Measurements from ENCODE around the gene PRRT2. TPM values are rescaled to one million over a fixed set of nuclear protein-coding genes. Genes with fewer than 3 reads are reported as not detected.

The PRRT2 gene
- total and polyA plus RNA-seq, 5 donors from 2014 or later, result 0.06 to 1.9 (median 0.17) TPM; not detected in 2

- ATAC-seq (ENCODE audit: low read depth in 2 of 2), result no peak
- Mint-ChIP-seq H3K4me1 (peaks cover 4 to 64% (median 41%) of the 10 kb centered on the region in 4 donors), H3K27ac (peak overlapping the region; percentile 38 to 98 (median 96)), H3K36me3 (peaks cover 7% of the 10 kb centered on the region), H3K4me3 (peak overlapping the region; percentile 89 to 100 (median 95)), H3K27me3 (peaks cover 16% of the 10 kb centered on the region), H3K9me3 (no peaks in the 10 kb centered on the region)
- peak overlapping the region; percentile 90 for H3K27ac ChIP-seq (ENCODE audit: insufficient read depth, low read length, poor library complexity, severe bottlenecking)
- peaks cover 15% of the 10 kb centered on the region for H3K36me3 ChIP-seq (ENCODE audit: control insufficient read depth, insufficient read depth, low read length)
- H3K9me3 ChIP-seq (ENCODE audit: control insufficient read depth in 2 of 2, low read length in 2 of 2), result no peaks in the 10 kb centered on the region
- no peak overlapping the region for H3K4me3 ChIP-seq (ENCODE audit: low read depth, low read length)
- peak in 2 of 3 donors; percentile 42 to 73 for DNase-seq
- peaks cover 60% of the 10 kb centered on the region for H3K4me1 ChIP-seq (ENCODE audit: control insufficient read depth, insufficient read depth, low read length, poor library complexity, severe bottlenecking)
- H3K27me3 ChIP-seq (ENCODE audit: control insufficient read depth, insufficient read depth, low read length), result no peaks in the 10 kb centered on the region
Observed at GRCh38 chr16:29806641-29807425, 5.2 kb upstream of the PRRT2 start.

- Histone ChIP-seq H3K4me3 (ENCODE audit: low read depth, low read length) (peak overlapping the region; percentile 75), H3K9me3 (ENCODE audit: control insufficient read depth in 2 of 2, low read length in 2 of 2) (no peaks in the 10 kb centered on the region), H3K36me3 (ENCODE audit: control insufficient read depth, insufficient read depth, low read length) (peaks cover 12% of the 10 kb centered on the region), H3K4me1 (ENCODE audit: control insufficient read depth, insufficient read depth, low read length, poor library complexity, severe bottlenecking) (peaks cover 68% of the 10 kb centered on the region), H3K27ac (ENCODE audit: insufficient read depth, low read length, poor library complexity, severe bottlenecking) (peak overlapping the region; percentile 90), H3K27me3 (ENCODE audit: control insufficient read depth, insufficient read depth, low read length) (no peaks in the 10 kb centered on the region)
- ATAC-seq (ENCODE audit: low read depth in 2 of 2) (peak; percentile 43 to 49), DNase-seq (peak; percentile 77 to 96 (median 89))
- Mint-ChIP-seq H3K27ac (peak overlapping the region; percentile 91 to 98 (median 96)), H3K4me1 (peaks cover 4 to 68% (median 41%) of the 10 kb centered on the region in 4 donors), H3K27me3 (peaks cover 16% of the 10 kb centered on the region), H3K9me3 (no peaks in the 10 kb centered on the region), H3K4me3 (peak overlapping the region; percentile 89 to 100 (median 95)), H3K36me3 (peaks cover 7% of the 10 kb centered on the region)
Observed at GRCh38 chr16:29807426-29808218, 4.4 kb upstream of the PRRT2 start.

- Histone ChIP-seq H3K36me3 (ENCODE audit: control insufficient read depth, insufficient read depth, low read length) (peaks cover 7% of the 10 kb centered on the region), H3K4me3 (ENCODE audit: low read depth, low read length) (peak overlapping the region; percentile 75), H3K4me1 (ENCODE audit: control insufficient read depth, insufficient read depth, low read length, poor library complexity, severe bottlenecking) (peaks cover 68% of the 10 kb centered on the region), H3K27ac (ENCODE audit: insufficient read depth, low read length, poor library complexity, severe bottlenecking) (peak overlapping the region; percentile 90), H3K27me3 (ENCODE audit: control insufficient read depth, insufficient read depth, low read length) (no peaks in the 10 kb centered on the region), H3K9me3 (ENCODE audit: control insufficient read depth in 2 of 2, low read length in 2 of 2) (no peaks in the 10 kb centered on the region)
- peaks cover 7% of the 10 kb centered on the region for H3K36me3 Mint-ChIP-seq
- peak in 1 of 2 donors; percentile 0 for ATAC-seq (ENCODE audit: low read depth in 2 of 2)
- peak overlapping the region; percentile 89 to 100 (median 95) for H3K4me3 Mint-ChIP-seq
- peaks cover 16% of the 10 kb centered on the region for H3K27me3 Mint-ChIP-seq
- H3K9me3 Mint-ChIP-seq, result no peaks in the 10 kb centered on the region
- H3K4me1 Mint-ChIP-seq, result peaks cover 4 to 73% (median 43%) of the 10 kb centered on the region in 4 donors
- peak overlapping the region; percentile 91 to 98 (median 96) for H3K27ac Mint-ChIP-seq
- DNase-seq, result peak in 1 of 3 donors; percentile 36
Observed at GRCh38 chr16:29808219-29808900, 3.6 kb upstream of the PRRT2 start.

GRCh38 chr16:29809031-29809747, 2.8 kb upstream of the PRRT2 start:
- Mint-ChIP-seq H3K9me3 (no peaks in the 10 kb centered on the region), H3K4me3 (peak overlapping the region; percentile 89 to 100 (median 95)), H3K27me3 (peaks cover 17% of the 10 kb centered on the region), H3K27ac (peak overlapping the region; percentile 82 to 98 (median 96)), H3K36me3 (peaks cover 7% of the 10 kb centered on the region), H3K4me1 (peaks cover 4 to 64% (median 36%) of the 10 kb centered on the region in 4 donors)
- peaks cover 4% of the 10 kb centered on the region for H3K36me3 ChIP-seq (ENCODE audit: control insufficient read depth, insufficient read depth, low read length)
- H3K4me3 ChIP-seq (ENCODE audit: low read depth, low read length), result peak overlapping the region; percentile 59
- no peaks in the 10 kb centered on the region for H3K27me3 ChIP-seq (ENCODE audit: control insufficient read depth, insufficient read depth, low read length)
- no peak for ATAC-seq (ENCODE audit: low read depth in 2 of 2)
- peaks cover 65% of the 10 kb centered on the region for H3K4me1 ChIP-seq (ENCODE audit: control insufficient read depth, insufficient read depth, low read length, poor library complexity, severe bottlenecking)
- H3K9me3 ChIP-seq (ENCODE audit: control insufficient read depth in 2 of 2, low read length in 2 of 2), result no peaks in the 10 kb centered on the region
- DNase-seq, result no peak
- H3K27ac ChIP-seq (ENCODE audit: insufficient read depth, low read length, poor library complexity, severe bottlenecking), result peak overlapping the region; percentile 90

- Mint-ChIP-seq H3K27me3 (peaks cover 23% of the 10 kb centered on the region), H3K4me3 (peak overlapping the region; percentile 86 to 91 (median 90)), H3K4me1 (peaks cover 0 to 65% (median 36%) of the 10 kb centered on the region in 4 donors), H3K36me3 (peaks cover 7% of the 10 kb centered on the region), H3K9me3 (no peaks in the 10 kb centered on the region), H3K27ac (peak overlapping the region in 2 of 3 donors; percentile 87 to 89)
- Histone ChIP-seq H3K36me3 (ENCODE audit: control insufficient read depth, insufficient read depth, low read length) (peaks cover 4% of the 10 kb centered on the region), H3K27ac (ENCODE audit: insufficient read depth, low read length, poor library complexity, severe bottlenecking) (peak overlapping the region; percentile 90), H3K4me1 (ENCODE audit: control insufficient read depth, insufficient read depth, low read length, poor library complexity, severe bottlenecking) (peaks cover 62% of the 10 kb centered on the region), H3K4me3 (ENCODE audit: low read depth, low read length) (no peak overlapping the region), H3K9me3 (ENCODE audit: control insufficient read depth in 2 of 2, low read length in 2 of 2) (no peaks in the 10 kb centered on the region), H3K27me3 (ENCODE audit: control insufficient read depth, insufficient read depth, low read length) (no peaks in the 10 kb centered on the region)
- DNase-seq, result no peak
- no peak for ATAC-seq (ENCODE audit: low read depth in 2 of 2)
Observed at GRCh38 chr16:29809850-29810698, 1.9 kb upstream of the PRRT2 start.

GRCh38 chr16:29810699-29811169, 1.3 kb upstream of the PRRT2 start:
- Mint-ChIP-seq H3K36me3 (peaks cover 4% of the 10 kb centered on the region), H3K27me3 (peaks cover 23% of the 10 kb centered on the region), H3K4me3 (peak overlapping the region; percentile 89 to 96 (median 90)), H3K27ac (peak overlapping the region; percentile 87 to 92 (median 89)), H3K9me3 (peaks cover 0 to 1% (median 0%) of the 10 kb centered on the region in 7 donors), H3K4me1 (peaks cover 2 to 66% (median 37%) of the 10 kb centered on the region in 4 donors)
- Histone ChIP-seq H3K9me3 (ENCODE audit: control insufficient read depth in 2 of 2, low read length in 2 of 2) (no peaks in the 10 kb centered on the region), H3K27me3 (ENCODE audit: control insufficient read depth, insufficient read depth, low read length) (no peaks in the 10 kb centered on the region), H3K27ac (ENCODE audit: insufficient read depth, low read length, poor library complexity, severe bottlenecking) (peak overlapping the region; percentile 90), H3K36me3 (ENCODE audit: control insufficient read depth, insufficient read depth, low read length) (peaks cover 4% of the 10 kb centered on the region), H3K4me3 (ENCODE audit: low read depth, low read length) (peak overlapping the region; percentile 65), H3K4me1 (ENCODE audit: control insufficient read depth, insufficient read depth, low read length, poor library complexity, severe bottlenecking) (peaks cover 67% of the 10 kb centered on the region)
- DNase-seq (no peak), ATAC-seq (ENCODE audit: low read depth in 2 of 2) (no peak)

Measured in CD4-positive, CD25-positive, alpha-beta regulatory T cell (primary cell).